Transverse colon (tissue), 4 donors: ENCODE data around the gene JADE2. TPM values are rescaled to one million over a fixed set of nuclear protein-coding genes. Genes with fewer than 3 reads are reported as not detected.

Experiments
- DNase-seq: peaks from one replicate; pipeline ENCODE4 v3.0.0-alpha.2; 2019
- H3K27ac ChIP-seq, 4 donors: fragments of 200-600 bp; sonication (generic); 2 replicates each; pipeline ENCODE4 v1.5.1; 2016 to 2018; ENCODE audit warnings: inconsistent platforms in 4 of 4
- H3K27me3 ChIP-seq: fragments of 200-600 bp; sonication (generic); 2 replicates; pipeline ENCODE4 v1.5.1; 2017; ENCODE audit warnings: inconsistent platforms
- H3K36me3 ChIP-seq, 4 donors: fragments of 200-600 bp; sonication (generic); 2 replicates each; pipeline ENCODE4 v1.5.1; 2017 to 2019; ENCODE audit warnings: inconsistent platforms in 4 of 4
- H3K4me1 ChIP-seq, 4 donors: fragments of 200-600 bp; sonication (generic); 2 replicates each; pipeline ENCODE4 v1.5.1; 2017 to 2020; ENCODE audit warnings: inconsistent platforms in 4 of 4
- H3K4me3 ChIP-seq, 4 donors: fragments of 200-600 bp; sonication (generic); 1 replicate in 1 of 4; 2 replicates in 3 of 4; pipeline versions ENCODE4 v1.5.1 to v1.6.1; 2017 to 2019; ENCODE audit warnings: inconsistent platforms in 4 of 4
- H3K9me3 ChIP-seq, 2 donors: fragments of 200-600 bp; sonication (generic); 2 replicates each; pipeline ENCODE4 v1.5.1; 2017 to 2019; ENCODE audit warnings: inconsistent platforms in 2 of 2
- EP300 ChIP-seq: sonication (generic); formaldehyde crosslinking; IDR thresholded peaks from one replicate; pipeline ENCODE4 v1.6.1; 2017; ENCODE audit warnings: antibody characterized with exemption, low read depth
- POLR2A ChIP-seq: fragments of 450-650 bp; IDR thresholded peaks from one replicate; pipeline ENCODE4 v1.6.1; 2016; ENCODE audit warnings: antibody characterized with exemption, mild to moderate bottlenecking, moderate library complexity
- POLR2AphosphoS5 ChIP-seq, 3 donors: sonication (generic); formaldehyde crosslinking; IDR thresholded peaks; one replicate each; pipeline ENCODE4 v1.6.1; 2016; ENCODE audit warnings: antibody characterized with exemption in 3 of 3
- WGBS, 2 donors: methylation state at CpG; one replicate each; pipeline ENCODE4 v1.1.5; 2018; ENCODE audit warnings: low coverage in 1 of 2; 5-methylcytosine and 5-hydroxymethylcytosine counted together
- in situ Hi-C, 4 donors: fragments of 200-750 bp; cut with MboI; loops; one replicate each; pipeline versions ENCODE4 v1.15.0 to v1.15.1; 2017; ENCODE audit warnings: low sequenced_read_pairs in 3 of 4, low pct_ligation_motif_present in 1 of 4, low pct_unique_long_range_greater_than_20kb in 1 of 4
- intact Hi-C: fragments of 100-400 bp; cut with DNase I; formaldehyde crosslinking; loops from one replicate; pipeline ENCODE4 v1.15.1; 2023; ENCODE audit warnings: low total_unique reads
- total RNA-seq, 4 donors: library from RNA; depleted of rRNA; stranded (reverse); fragments of >200 nt; gene quantifications; one replicate each; pipeline ENCODE4 v1.1.0, GENCODE V29; 2016
- TF ChIP-seq, protein P1 (sequence below), 5 experiments: fragments of 200-600 bp in 3 of 5; fragments of 450-650 bp in 2 of 5; sonication (generic) in 3 of 5; IDR thresholded peaks; 1 replicate in 2 of 5; 2 replicates in 3 of 5; pipeline ENCODE4 v1.5.1; 2016 to 2017; ENCODE audit warnings: antibody characterized with exemption in 5 of 5, inconsistent platforms in 3 of 5, mild to moderate bottlenecking in 2 of 5, moderate library complexity in 1 of 5

Gene JADE2
- total RNA-seq, 4 donors from 2014 or later: 36.6 to 50.1 (median 41.4) TPM

DNA sequence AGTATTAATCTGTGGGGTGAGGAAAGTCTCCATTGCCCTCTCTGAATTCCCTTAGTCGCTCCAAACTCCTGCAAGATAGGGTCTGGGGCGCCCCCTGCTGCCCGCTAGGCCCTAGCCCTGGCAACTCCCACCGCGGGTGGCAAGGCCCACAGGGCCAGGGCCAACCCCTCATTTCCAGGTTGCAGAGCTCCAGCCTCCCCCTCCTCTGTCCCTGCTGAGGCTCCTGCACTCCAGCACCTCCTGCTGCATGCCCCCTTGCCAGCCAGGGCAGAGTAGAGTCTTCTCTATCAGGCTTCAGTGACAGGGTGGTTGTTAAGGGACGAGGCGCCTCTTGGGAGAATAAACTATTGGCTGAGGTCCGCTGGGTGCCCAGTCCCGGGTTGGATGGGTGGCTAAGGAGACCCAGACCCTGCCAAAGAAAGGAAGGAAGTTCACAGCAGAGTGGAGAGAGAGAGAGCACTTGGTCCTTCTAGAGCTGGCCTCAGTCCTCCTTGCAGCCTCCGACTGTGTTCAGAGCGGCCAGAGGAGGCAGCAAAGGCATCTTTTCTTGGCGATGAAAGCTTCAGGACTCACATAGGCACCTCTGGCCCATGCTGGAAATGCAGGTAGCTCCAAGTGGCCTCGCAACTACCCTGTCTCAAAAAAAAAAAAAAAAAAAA lies 61.5 kb downstream of the JADE2 start:
- in situ Hi-C loops: loop anchor here in 3 of 4 donors (10.0 to 25.0 kb wide), 4 partner anchors 175 to 402 kb away; partner anchors contain the start of genes CDKN2AIPNL (in 1 of the 3) and SKP1 (in 1 of the 3)
- TF ChIP-seq, protein P1, sequence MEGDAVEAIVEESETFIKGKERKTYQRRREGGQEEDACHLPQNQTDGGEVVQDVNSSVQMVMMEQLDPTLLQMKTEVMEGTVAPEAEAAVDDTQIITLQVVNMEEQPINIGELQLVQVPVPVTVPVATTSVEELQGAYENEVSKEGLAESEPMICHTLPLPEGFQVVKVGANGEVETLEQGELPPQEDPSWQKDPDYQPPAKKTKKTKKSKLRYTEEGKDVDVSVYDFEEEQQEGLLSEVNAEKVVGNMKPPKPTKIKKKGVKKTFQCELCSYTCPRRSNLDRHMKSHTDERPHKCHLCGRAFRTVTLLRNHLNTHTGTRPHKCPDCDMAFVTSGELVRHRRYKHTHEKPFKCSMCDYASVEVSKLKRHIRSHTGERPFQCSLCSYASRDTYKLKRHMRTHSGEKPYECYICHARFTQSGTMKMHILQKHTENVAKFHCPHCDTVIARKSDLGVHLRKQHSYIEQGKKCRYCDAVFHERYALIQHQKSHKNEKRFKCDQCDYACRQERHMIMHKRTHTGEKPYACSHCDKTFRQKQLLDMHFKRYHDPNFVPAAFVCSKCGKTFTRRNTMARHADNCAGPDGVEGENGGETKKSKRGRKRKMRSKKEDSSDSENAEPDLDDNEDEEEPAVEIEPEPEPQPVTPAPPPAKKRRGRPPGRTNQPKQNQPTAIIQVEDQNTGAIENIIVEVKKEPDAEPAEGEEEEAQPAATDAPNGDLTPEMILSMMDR (IDR thresholded peaks at IDR 0.05): peak; percentile 67 to 79 (median 75)
- no peak for TF ChIP-seq POLR2A
- peak overlapping the region in 1 of 4 donors; percentile 29 for H3K4me3 ChIP-seq
- peaks cover 0 to 15% (median 6%) of the 10 kb centered on the region in 4 donors for H3K4me1 ChIP-seq
- peak; percentile 86 for DNase-seq
- H3K36me3 ChIP-seq: no peaks in the 10 kb centered on the region
- 6 to 18% methylated on average over 3 to 12 of the region's 13 CpGs for WGBS, 2 donors
- H3K27me3 ChIP-seq: no peaks in the 10 kb centered on the region
- intact Hi-C loops: loop anchor here (5.0 kb wide), 1 partner anchor 285 kb away; no protein-coding TSS in a partner anchor
- H3K27ac ChIP-seq: peak overlapping the region in 2 of 4 donors; percentile 27 to 44
- no peaks in the 10 kb centered on the region for H3K9me3 ChIP-seq

DNA sequence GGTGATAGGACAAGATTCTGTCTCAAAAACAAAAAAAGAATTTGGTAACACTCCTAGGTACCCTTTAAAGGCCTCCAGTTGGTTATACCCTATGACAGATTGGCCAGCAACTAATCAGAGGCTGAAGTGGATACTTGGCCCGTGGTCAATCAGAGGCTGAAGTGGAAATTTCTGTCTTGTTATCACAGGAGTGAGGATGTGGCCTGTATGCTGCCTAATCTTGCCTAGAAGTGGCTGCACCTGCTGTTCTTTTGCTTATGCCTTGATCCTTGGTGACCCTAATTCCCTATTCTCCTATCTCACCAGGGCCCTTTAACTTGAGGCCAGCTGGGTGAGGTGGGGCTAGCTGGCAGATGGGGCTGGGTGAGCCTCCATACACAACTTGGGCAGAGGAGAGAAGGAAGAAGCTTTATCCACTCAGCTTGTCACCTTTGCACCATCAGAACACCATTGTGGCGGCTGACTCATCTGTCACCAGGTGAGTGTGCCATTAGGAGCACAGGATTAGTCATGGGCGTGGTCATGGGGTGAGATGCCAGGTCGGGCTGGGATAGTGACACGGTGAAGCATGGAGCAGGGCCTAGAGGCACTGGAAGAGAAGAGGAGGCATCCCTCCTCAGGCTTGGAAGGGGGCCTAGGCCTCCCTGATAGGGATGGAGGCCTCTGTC lies 65.7 kb downstream of the JADE2 start:
- no peaks in the 10 kb centered on the region for H3K36me3 ChIP-seq
- peak overlapping the region in 2 of 4 donors; percentile 14 to 55 for H3K27ac ChIP-seq
- intact Hi-C loops (no loop called here), in situ Hi-C loops (loop anchor here in 1 of 4 donors (25.0 kb wide), 2 partner anchors 179 to 404 kb away; partner anchors contain the start of genes CDKN2AIPNL and SKP1)
- H3K9me3 ChIP-seq: no peaks in the 10 kb centered on the region
- WGBS, 2 donors: 64 to 100% methylated on average over 1 to 5 of the region's 5 CpGs
- H3K4me3 ChIP-seq: no peak overlapping the region
- TF ChIP-seq EP300 (no peak), POLR2A (no peak), POLR2AphosphoS5 (IDR thresholded peaks at IDR 0.05) (peak in 1 of 3 donors; percentile 33)
- peaks cover 0 to 15% (median 8%) of the 10 kb centered on the region in 4 donors for H3K4me1 ChIP-seq
- H3K27me3 ChIP-seq: no peaks in the 10 kb centered on the region
- DNase-seq: peak; percentile 78

DNA sequence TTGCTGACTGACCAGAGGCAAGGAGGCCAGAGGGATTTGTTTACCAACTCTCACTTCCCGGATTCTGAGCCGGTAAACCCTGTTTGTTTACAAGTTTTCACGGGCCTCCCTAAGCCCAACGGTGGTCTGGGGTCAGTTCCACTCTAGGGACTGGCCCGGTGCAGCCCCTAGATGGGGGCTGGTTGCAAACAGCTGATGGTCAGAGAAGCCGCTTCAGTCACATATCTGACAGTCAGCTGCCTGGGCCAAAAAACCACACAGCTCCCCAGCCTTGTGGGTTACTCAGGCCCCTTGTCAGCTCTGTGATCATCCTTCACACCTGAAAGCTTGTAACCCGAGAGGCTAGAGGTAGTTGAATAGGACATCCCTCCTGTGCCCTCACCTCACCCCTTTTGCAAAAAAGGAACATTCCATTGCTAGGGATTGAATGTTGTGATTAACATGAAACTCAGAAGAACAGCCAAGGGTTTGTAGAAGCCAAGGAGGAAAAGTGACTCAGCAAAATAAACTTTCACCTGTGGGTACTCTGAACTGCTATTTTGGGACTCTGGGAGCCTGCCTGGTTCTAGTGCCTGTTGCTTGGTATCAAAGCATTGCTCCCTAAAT lies 66.8 kb downstream of the JADE2 start:
- TF ChIP-seq, protein P1 (IDR thresholded peaks at IDR 0.05): no peak
- TF ChIP-seq POLR2A (no peak), EP300 (no peak), POLR2AphosphoS5 (IDR thresholded peaks at IDR 0.05) (no peak)
- in situ Hi-C loops (loop anchor here in 1 of 4 donors (25.0 kb wide), 2 partner anchors 180 to 405 kb away; partner anchors contain the start of genes CDKN2AIPNL and SKP1), intact Hi-C loops (no loop called here)
- Histone ChIP-seq H3K9me3 (no peaks in the 10 kb centered on the region), H3K27ac (no peak overlapping the region), H3K4me1 (peaks cover 0 to 9% (median 3%) of the 10 kb centered on the region in 4 donors), H3K4me3 (no peak overlapping the region), H3K27me3 (no peaks in the 10 kb centered on the region), H3K36me3 (no peaks in the 10 kb centered on the region)
- no peak for DNase-seq
- WGBS, 2 donors: 59% methylated on average over 7 of the region's 7 CpGs; no CpG with 5 or more reads in 1 of the 2 donors

DNA sequence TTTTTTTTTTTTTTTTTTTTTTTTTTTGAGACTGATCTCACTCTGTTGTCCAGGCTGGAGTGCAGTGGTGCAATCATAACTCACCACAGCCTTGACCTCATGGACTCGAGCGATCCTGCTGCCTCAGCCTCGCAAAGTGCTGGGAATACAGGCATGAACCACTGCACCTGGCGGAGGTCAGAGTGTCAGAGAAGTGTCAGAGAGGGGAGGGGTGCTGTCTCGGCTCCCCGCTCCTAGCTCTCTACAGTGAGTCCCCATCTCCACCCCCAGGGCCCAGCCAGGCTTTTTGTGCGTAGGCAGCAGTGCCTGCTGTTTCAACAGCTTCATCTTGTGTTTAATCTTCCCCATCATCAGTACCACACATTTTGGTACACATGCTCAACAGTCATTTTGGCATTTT lies 68.9 kb downstream of the JADE2 start:
- Histone ChIP-seq H3K4me3 (no peak overlapping the region), H3K4me1 (peaks cover 0 to 9% (median 3%) of the 10 kb centered on the region in 4 donors), H3K27ac (no peak overlapping the region), H3K36me3 (no peaks in the 10 kb centered on the region), H3K9me3 (no peaks in the 10 kb centered on the region), H3K27me3 (no peaks in the 10 kb centered on the region)
- 89% methylated on average over 7 of the region's 7 CpGs; no CpG with 5 or more reads in 1 of the 2 donors for WGBS, 2 donors
- no peak for TF ChIP-seq EP300
- TF ChIP-seq, protein P1 (IDR thresholded peaks at IDR 0.05): no peak
- no peak for TF ChIP-seq POLR2A
- TF ChIP-seq POLR2AphosphoS5 (IDR thresholded peaks at IDR 0.05): no peak
- in situ Hi-C loops (loop anchor here in 1 of 4 donors (25.0 kb wide), 2 partner anchors 182 to 407 kb away; partner anchors contain the start of genes CDKN2AIPNL and SKP1), intact Hi-C loops (no loop called here)
- no peak for DNase-seq
